ACC112 (cell line): ENCODE results near the gene DCDC2B.

Experiments used
- H2AFZ ChIP-seq: fragments of 200-600 bp; sonication (generic); one replicate; pipeline ENCODE4 v1.6.0; 2017; ENCODE audit warnings: antibody characterized with exemption, low read length; ENCODE audit not compliant: unreplicated experiment
- H3K27ac ChIP-seq: fragments of 200-600 bp; sonication (generic); 2 replicates; pipeline ENCODE4 v1.5.1; 2014; ENCODE audit warnings: low read depth, mild to moderate bottlenecking, antibody characterized with exemption, low read length, moderate library complexity
- H3K27me3 ChIP-seq: fragments of 200-600 bp; sonication (generic); 2 replicates; pipeline ENCODE4 v1.6.1; 2014; ENCODE audit warnings: mild to moderate bottlenecking, antibody characterized with exemption, low read length, moderate library complexity, mixed read lengths; ENCODE audit not compliant: insufficient read depth
- H3K36me3 ChIP-seq: fragments of 200-600 bp; sonication (generic); 2 replicates; pipeline ENCODE4 v1.6.1; 2016; ENCODE audit warnings: mild to moderate bottlenecking, antibody characterized with exemption, low read length, moderate library complexity, mixed read lengths; ENCODE audit not compliant: insufficient read depth
- H3K4me1 ChIP-seq: fragments of 200-600 bp; sonication (generic); one replicate; pipeline ENCODE4 v1.6.1; 2016; ENCODE audit warnings: low read length, mixed read lengths; ENCODE audit not compliant: insufficient read depth, unreplicated experiment, control insufficient read depth
- H3K4me3 ChIP-seq: fragments of 200-600 bp; sonication (generic); 2 replicates; pipeline ENCODE4 v1.5.1; 2014; ENCODE audit warnings: mild to moderate bottlenecking, low read depth, low read length
- H3K79me2 ChIP-seq: fragments of 200-600 bp; sonication (generic); one replicate; pipeline ENCODE4 v1.6.0; 2016; ENCODE audit warnings: low read length; ENCODE audit not compliant: control insufficient read depth, unreplicated experiment, insufficient read depth

Gene DCDC2B

DNA sequence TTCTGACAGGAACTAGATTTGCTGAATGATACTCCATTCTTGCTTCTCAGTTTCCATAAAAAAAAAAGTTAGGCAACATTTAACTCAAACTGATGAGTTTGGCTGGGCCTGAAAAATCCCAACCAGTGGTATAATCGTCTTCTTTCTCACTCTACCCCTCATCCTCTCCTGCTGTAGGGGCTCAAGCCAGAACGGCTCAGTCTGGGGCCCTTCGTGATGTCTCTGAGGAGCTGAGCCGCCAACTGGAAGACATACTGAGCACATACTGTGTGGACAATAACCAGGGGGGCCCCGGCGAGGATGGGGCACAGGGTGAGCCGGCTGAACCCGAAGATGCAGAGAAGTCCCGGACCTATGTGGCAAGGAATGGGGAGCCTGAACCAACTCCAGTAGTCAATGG lies 27.8 kb upstream of the DCDC2B start:
- no peaks in the 10 kb centered on the region for H3K27me3 ChIP-seq
- peak overlapping the region; percentile 90 for H3K4me3 ChIP-seq
- H3K4me1 ChIP-seq: peaks cover 35% of the 10 kb centered on the region
- H2AFZ ChIP-seq: no peak overlapping the region
- H3K79me2 ChIP-seq: peaks cover 51% of the 10 kb centered on the region
- peaks cover 17% of the 10 kb centered on the region for H3K36me3 ChIP-seq
- H3K27ac ChIP-seq: peak overlapping the region; percentile 91

GRCh38 chr1:32181563-32181962 lies 27.3 kb upstream of the DCDC2B start:
- peak overlapping the region; percentile 90 for H3K4me3 ChIP-seq
- peaks cover 40% of the 10 kb centered on the region for H3K4me1 ChIP-seq
- no peaks in the 10 kb centered on the region for H3K27me3 ChIP-seq
- H3K27ac ChIP-seq: peak overlapping the region; percentile 91; the same call in 1 of the 2 replicates
- peaks cover 56% of the 10 kb centered on the region for H3K79me2 ChIP-seq
- peaks cover 21% of the 10 kb centered on the region for H3K36me3 ChIP-seq
- no peak overlapping the region for H2AFZ ChIP-seq

GRCh38 chr1:32182060-32182459 lies 26.8 kb upstream of the DCDC2B start:
- Histone ChIP-seq H3K27me3 (no peaks in the 10 kb centered on the region), H3K4me1 (peaks cover 41% of the 10 kb centered on the region), H3K27ac (no peak overlapping the region), H3K36me3 (peaks cover 24% of the 10 kb centered on the region), H2AFZ (no peak overlapping the region), H3K4me3 (peak overlapping the region; percentile 90), H3K79me2 (peaks cover 61% of the 10 kb centered on the region)

DNA sequence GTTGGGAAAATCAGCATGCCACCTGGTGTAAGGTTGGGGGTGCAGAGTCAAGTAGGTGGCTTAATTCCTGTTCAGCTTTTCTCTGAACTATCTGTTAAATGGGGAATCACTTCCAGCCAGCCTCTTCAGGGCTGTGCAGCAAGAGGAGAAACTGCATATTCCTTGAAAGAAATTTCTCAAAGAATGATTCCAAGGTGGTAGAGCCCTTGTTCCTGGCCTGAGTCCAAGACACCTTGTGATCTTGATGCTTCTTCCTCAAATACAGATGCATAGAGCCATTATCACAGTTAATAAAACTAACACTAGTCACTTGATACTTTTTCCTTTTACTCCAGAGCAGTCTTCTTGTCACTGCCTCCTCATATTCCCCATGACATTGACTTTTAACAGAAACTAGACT lies 24.2 kb upstream of the DCDC2B start:
- Histone ChIP-seq H3K79me2 (peaks cover 70% of the 10 kb centered on the region), H3K27me3 (no peaks in the 10 kb centered on the region), H3K27ac (no peak overlapping the region), H2AFZ (no peak overlapping the region), H3K4me3 (peak overlapping the region; percentile 50), H3K4me1 (peaks cover 35% of the 10 kb centered on the region), H3K36me3 (peaks cover 36% of the 10 kb centered on the region)

DNA sequence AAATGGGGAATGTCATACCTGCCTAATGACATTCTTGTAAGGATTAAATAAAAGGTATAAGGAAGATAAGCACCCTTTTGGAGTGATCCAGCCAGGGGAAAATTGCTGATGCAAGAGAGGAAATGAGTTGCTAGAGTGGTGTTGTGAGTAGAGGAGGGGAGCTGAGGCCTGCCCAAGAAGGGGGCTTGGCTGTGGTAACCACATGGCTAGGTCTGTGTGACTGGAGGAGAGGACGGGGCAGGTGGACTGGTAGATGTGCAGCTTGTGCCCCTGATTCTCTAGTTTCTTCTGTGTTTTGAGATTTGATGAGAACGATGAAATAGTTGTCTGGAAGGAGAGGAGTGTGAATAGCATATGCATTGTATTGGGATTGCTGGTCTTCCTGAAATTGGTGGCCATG lies 22.8 kb upstream of the DCDC2B start:
- Histone ChIP-seq H3K27me3 (no peaks in the 10 kb centered on the region), H3K4me3 (no peak overlapping the region), H3K79me2 (peaks cover 63% of the 10 kb centered on the region), H3K27ac (no peak overlapping the region), H3K4me1 (peaks cover 35% of the 10 kb centered on the region), H3K36me3 (peaks cover 42% of the 10 kb centered on the region), H2AFZ (no peak overlapping the region)

DNA sequence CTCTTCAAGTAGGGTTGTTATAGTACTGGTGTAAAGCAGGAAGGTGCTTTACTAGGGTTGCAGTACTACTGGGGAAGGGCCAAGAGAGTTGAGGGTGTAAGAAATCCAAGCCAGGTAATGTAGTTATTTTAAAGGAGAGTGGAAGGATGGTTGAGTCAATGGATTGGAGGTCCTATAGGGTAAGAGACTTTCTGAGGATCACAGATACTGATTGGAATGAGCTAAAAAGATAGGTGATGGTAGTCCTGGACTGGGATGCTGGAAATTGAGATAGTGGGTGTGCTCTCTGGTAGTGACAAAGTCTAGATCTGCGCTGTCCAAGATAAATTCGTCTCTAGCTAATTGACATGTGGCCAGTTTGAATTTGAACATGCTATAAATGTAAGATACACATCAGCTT lies 22.4 kb upstream of the DCDC2B start:
- Histone ChIP-seq H3K79me2 (peaks cover 59% of the 10 kb centered on the region), H3K36me3 (peaks cover 46% of the 10 kb centered on the region), H3K4me1 (peaks cover 35% of the 10 kb centered on the region), H3K27me3 (no peaks in the 10 kb centered on the region), H3K27ac (no peak overlapping the region), H2AFZ (no peak overlapping the region), H3K4me3 (no peak overlapping the region)

DNA sequence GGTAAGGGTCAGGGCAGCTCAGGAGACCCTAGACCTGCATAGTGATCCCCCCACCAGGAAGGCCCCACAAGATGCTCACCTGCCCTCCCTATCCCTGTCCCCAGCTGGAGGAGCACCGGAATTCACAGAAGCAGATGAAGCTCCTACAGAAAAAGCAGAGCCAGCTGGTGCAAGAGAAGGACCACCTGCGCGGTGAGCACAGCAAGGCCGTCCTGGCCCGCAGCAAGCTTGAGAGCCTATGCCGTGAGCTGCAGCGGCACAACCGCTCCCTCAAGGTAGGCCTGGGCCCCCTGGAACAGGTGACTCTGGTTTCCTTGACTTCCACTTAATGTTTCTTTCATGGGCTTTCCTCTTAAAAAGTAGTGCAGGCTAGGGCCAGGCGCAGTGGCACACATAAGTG lies 21.0 kb upstream of the DCDC2B start:
- H3K27me3 ChIP-seq: no peaks in the 10 kb centered on the region
- peaks cover 25% of the 10 kb centered on the region for H3K4me1 ChIP-seq
- H2AFZ ChIP-seq: no peak overlapping the region
- H3K4me3 ChIP-seq: no peak overlapping the region
- H3K36me3 ChIP-seq: peaks cover 58% of the 10 kb centered on the region
- no peak overlapping the region for H3K27ac ChIP-seq
- peaks cover 45% of the 10 kb centered on the region for H3K79me2 ChIP-seq

GRCh38 chr1:32192220-32192948 lies 16.5 kb upstream of the DCDC2B start:
- Histone ChIP-seq H2AFZ (no peak overlapping the region), H3K79me2 (peaks cover 10% of the 10 kb centered on the region), H3K36me3 (peaks cover 51% of the 10 kb centered on the region), H3K27ac (no peak overlapping the region), H3K4me1 (peaks cover 19% of the 10 kb centered on the region), H3K4me3 (no peak overlapping the region), H3K27me3 (no peaks in the 10 kb centered on the region)

DNA sequence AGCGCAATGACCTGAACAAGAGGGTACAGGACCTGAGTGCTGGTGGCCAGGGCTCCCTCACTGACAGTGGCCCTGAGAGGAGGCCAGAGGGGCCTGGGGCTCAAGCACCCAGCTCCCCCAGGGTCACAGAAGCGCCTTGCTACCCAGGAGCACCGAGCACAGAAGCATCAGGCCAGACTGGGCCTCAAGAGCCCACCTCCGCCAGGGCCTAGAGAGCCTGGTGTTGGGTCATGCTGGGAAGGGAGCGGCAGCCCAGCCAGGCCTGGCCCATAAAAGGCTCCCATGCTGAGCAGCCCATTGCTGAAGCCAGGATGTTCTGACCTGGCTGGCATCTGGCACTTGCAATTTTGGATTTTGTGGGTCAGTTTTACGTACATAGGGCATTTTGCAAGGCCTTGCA lies 13.9 kb upstream of the DCDC2B start:
- 0 out of 2 replicates have a peak overlapping the region, but pooled peaks have one; percentile 20 for H3K27ac ChIP-seq
- no peaks in the 10 kb centered on the region for H3K27me3 ChIP-seq
- H3K36me3 ChIP-seq: peaks cover 42% of the 10 kb centered on the region
- no peak overlapping the region for H2AFZ ChIP-seq
- peaks cover 4% of the 10 kb centered on the region for H3K79me2 ChIP-seq
- H3K4me1 ChIP-seq: peaks cover 30% of the 10 kb centered on the region
- H3K4me3 ChIP-seq: no peak overlapping the region

DNA sequence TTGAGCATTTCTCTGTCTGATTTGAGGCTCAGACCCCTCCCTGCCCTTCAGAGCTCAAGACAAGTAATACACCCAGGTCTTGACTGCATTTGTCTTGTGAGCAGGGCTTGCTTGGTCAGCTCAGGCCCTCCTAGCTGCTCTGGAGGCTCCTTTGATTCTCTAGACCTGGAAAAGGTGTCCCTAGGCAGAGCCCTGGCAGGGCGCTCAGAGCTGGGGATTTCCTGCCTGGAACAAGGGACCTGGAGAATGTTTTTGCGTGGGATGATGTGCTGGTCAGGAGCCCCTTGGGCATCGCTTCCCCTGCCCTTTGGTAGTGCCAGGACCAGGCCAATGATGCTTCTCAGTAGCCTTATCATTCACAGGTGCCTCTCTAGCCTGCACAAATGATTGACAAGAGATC lies 13.4 kb upstream of the DCDC2B start:
- Histone ChIP-seq H3K4me1 (peaks cover 32% of the 10 kb centered on the region), H2AFZ (no peak overlapping the region), H3K27me3 (no peaks in the 10 kb centered on the region), H3K4me3 (no peak overlapping the region), H3K36me3 (peaks cover 38% of the 10 kb centered on the region), H3K79me2 (peaks cover under 1% of the 10 kb centered on the region), H3K27ac (0 out of 2 replicates have a peak overlapping the region, but pooled peaks have one; percentile 20)
